PC-9 (cell line): Measurements from ENCODE around the gene SLC35F6. TPM values are rescaled to one million over a fixed set of nuclear protein-coding genes. Genes with fewer than 3 reads are reported as not detected.
"Not testable (repeated sequence)": the region's sequence is repeated elsewhere in the genome, so short reads cannot be mapped to it uniquely, and the experiment has no call there.

Experiments used
- BruUV-seq: library from RNA; stranded (reverse); fragments of 400-500 nt; replicated peaks from 2 replicates; lab custom pipeline; 2021; lab: Mats Ljungman, UMichigan
- CTCF ChIA-PET: fragments of 300-600 bp; sonication (Branson Sonifier 250); formaldehyde crosslinking; loops from one replicate; lab custom pipeline; 2022; ENCODE audit warnings: antibody characterized with exemption; lab: Charles Lee
- POLR2A ChIA-PET: fragments of 300-600 bp; sonication (Branson Sonifier 250); formaldehyde crosslinking; loops from one replicate; lab custom pipeline; 2022; ENCODE audit warnings: antibody characterized with exemption; ENCODE audit not compliant: unreplicated experiment; lab: Charles Lee
- DNase-seq, 2 experiments: peaks; one replicate each; pipeline versions ENCODE4 v3.0.0 to v3.0.0-alpha.2; 2015 to 2022; ENCODE audit warnings: mixed read lengths in 1 of 2
- H2AFZ ChIP-seq: fragments of 200-600 bp; sonication (generic); 2 replicates; pipeline ENCODE4 v1.8.1; 2017; ENCODE audit warnings: antibody characterized with exemption
- H3F3A ChIP-seq: fragments of 200-600 bp; sonication (generic); 2 replicates; pipeline ENCODE4 v1.8.1; 2017; ENCODE audit warnings: antibody characterized with exemption, mild to moderate bottlenecking, low read depth; ENCODE audit not compliant: insufficient read depth
- H3K27ac ChIP-seq: fragments of 200-600 bp; sonication (generic); 2 replicates; pipeline ENCODE4 v1.6.1; 2016; ENCODE audit warnings: mixed run types
- H3K27me3 ChIP-seq: fragments of 200-600 bp; sonication (generic); 2 replicates; pipeline ENCODE4 v1.6.1; 2016; ENCODE audit warnings: low read depth, mixed run types; ENCODE audit not compliant: insufficient read depth
- H3K36me3 ChIP-seq: fragments of 200-600 bp; sonication (generic); 2 replicates; pipeline ENCODE4 v1.6.1; 2016; ENCODE audit warnings: low read depth, mixed run types
- H3K4me1 ChIP-seq: fragments of 200-600 bp; sonication (generic); replicated peaks from 2 replicates; pipeline ENCODE4 v1.6.1; 2016; ENCODE audit warnings: mixed run types; ENCODE audit not compliant: insufficient read depth
- H3K4me2 ChIP-seq: fragments of 200-600 bp; sonication (generic); 2 replicates; pipeline ENCODE4 v1.6.1; 2017; ENCODE audit warnings: mixed run types
- H3K4me3 ChIP-seq: fragments of 200-600 bp; sonication (generic); 2 replicates; pipeline ENCODE4 v1.6.1; 2016; ENCODE audit warnings: mixed run types
- H3K79me2 ChIP-seq: fragments of 200-600 bp; sonication (generic); 2 replicates; pipeline ENCODE4 v1.6.1; 2017; ENCODE audit warnings: low read depth, mixed run types
- H3K9me2 ChIP-seq: fragments of 200-600 bp; sonication (generic); 2 replicates; pipeline ENCODE4 v1.8.1; 2017; ENCODE audit warnings: mild to moderate bottlenecking; ENCODE audit not compliant: insufficient read depth
- H3K9me3 ChIP-seq: fragments of 200-600 bp; sonication (generic); 2 replicates; pipeline ENCODE4 v1.8.1; 2016; ENCODE audit warnings: low read depth; ENCODE audit not compliant: insufficient read depth
- H4K20me1 ChIP-seq: fragments of 200-600 bp; sonication (generic); 2 replicates; pipeline ENCODE4 v1.8.1; 2017; ENCODE audit not compliant: insufficient read depth
- CTCF ChIP-seq: fragments of 200-600 bp; sonication (generic); conservative IDR thresholded peaks from 2 replicates; pipeline ENCODE4 v1.6.1; 2017; ENCODE audit warnings: mixed run types, antibody characterized with exemption, mild to moderate bottlenecking, moderate library complexity
- EZH2 ChIP-seq: fragments of 200-600 bp; sonication (generic); IDR thresholded peaks from 2 replicates; pipeline ENCODE4 v1.8.0; 2017; ENCODE audit warnings: antibody characterized with exemption, low read depth
- intact Hi-C: fragments of 100-400 bp; cut with micrococcal nuclease; formaldehyde crosslinking; loops from one replicate; pipeline ENCODE4 v1.10.0; 2022; ENCODE audit not compliant: unreplicated experiment
- total RNA-seq: library from RNA; stranded (reverse); gene quantifications from 2 replicates; pipeline ENCODE4 v1.2.3, GENCODE V29; 2021

Gene SLC35F6
- total RNA-seq, 1 experiment from 2014 or later = 39.1 TPM

DNA sequence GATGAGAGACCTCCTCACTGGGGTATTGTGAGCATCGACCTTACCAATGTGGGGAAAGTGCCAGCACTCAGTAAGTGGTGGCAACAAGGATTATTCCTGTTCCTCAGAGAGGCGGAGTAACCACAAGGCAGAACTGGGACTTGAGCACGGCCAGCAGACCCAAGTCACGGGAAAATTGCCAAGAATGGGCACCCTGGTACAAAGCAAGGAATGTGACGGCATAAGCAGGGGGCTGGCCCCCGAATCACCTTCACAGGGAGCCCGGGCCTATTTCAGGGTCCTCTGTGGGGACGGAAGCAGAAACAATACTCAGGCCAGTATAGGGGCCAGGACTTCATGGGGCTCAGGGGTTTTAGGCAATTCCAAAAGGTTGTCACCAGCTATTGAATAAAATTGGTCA, 47.2 kb downstream of the SLC35F6 start:
- no peak for TF ChIP-seq CTCF
- no peak for TF ChIP-seq EZH2
- Histone ChIP-seq H2AFZ (no peak overlapping the region), H3K27ac (no peak overlapping the region), H3K4me1 (no peaks in the 10 kb centered on the region), H4K20me1 (no peaks in the 10 kb centered on the region), H3K79me2 (no peaks in the 10 kb centered on the region), H3K9me2 (no peaks in the 10 kb centered on the region), H3K4me3 (no peak overlapping the region), H3K27me3 (peaks cover 8% of the 10 kb centered on the region; the same call in 1 of the 2 replicates), H3K9me3 (no peaks in the 10 kb centered on the region), H3F3A (peaks cover 3% of the 10 kb centered on the region; the same call in 1 of the 2 replicates), H3K36me3 (no peaks in the 10 kb centered on the region), H3K4me2 (no peak overlapping the region)
- no TSS peak for BruUV-seq
- ChIA-PET CTCF (interaction anchor here (0.6 kb wide), 1 partner anchor 13 kb away, joined by 3 read pairs; no protein-coding TSS in a partner anchor), POLR2A (no interaction called here)
- DNase-seq = no peak
- intact Hi-C loops = no loop called here

GRCh38 chr2:26811791-26812694, 48.0 kb downstream of the SLC35F6 start:
- Histone ChIP-seq H3K27ac (no peak overlapping the region), H3K4me3 (no peak overlapping the region), H3F3A (no peaks in the 10 kb centered on the region), H4K20me1 (no peaks in the 10 kb centered on the region), H3K36me3 (no peaks in the 10 kb centered on the region), H3K79me2 (no peaks in the 10 kb centered on the region), H2AFZ (no peak overlapping the region), H3K27me3 (peaks cover 8% of the 10 kb centered on the region; the same call in 1 of the 2 replicates), H3K9me3 (no peaks in the 10 kb centered on the region), H3K4me1 (no peaks in the 10 kb centered on the region), H3K9me2 (no peaks in the 10 kb centered on the region), H3K4me2 (no peak overlapping the region)
- no TSS peak for BruUV-seq
- ChIA-PET CTCF (no interaction called here), POLR2A (no interaction called here)
- intact Hi-C loops = no loop called here
- DNase-seq = no peak
- no peak for TF ChIP-seq EZH2
- TF ChIP-seq CTCF = no peak

- no TSS peak for BruUV-seq
- H4K20me1 ChIP-seq = no peaks in the 10 kb centered on the region
- H3K4me1 ChIP-seq = no peaks in the 10 kb centered on the region
- POLR2A ChIA-PET = interaction anchor here (0.8 kb wide), 1 partner anchor 271 kb away, joined by 8 read pairs; no protein-coding TSS in a partner anchor
- no peaks in the 10 kb centered on the region for H3K36me3 ChIP-seq
- H3K9me2 ChIP-seq = no peaks in the 10 kb centered on the region
- CTCF ChIA-PET = no interaction called here
- intact Hi-C loops = no loop called here
- no peaks in the 10 kb centered on the region for H3K9me3 ChIP-seq
- no peaks in the 10 kb centered on the region for H3K79me2 ChIP-seq
- no peak for TF ChIP-seq EZH2
- TF ChIP-seq CTCF = no peak
- no peak overlapping the region for H3K4me2 ChIP-seq
- DNase-seq = no peak
- H3K4me3 ChIP-seq = no peak overlapping the region
- H2AFZ ChIP-seq = no peak overlapping the region
- H3K27ac ChIP-seq = no peak overlapping the region
- no peaks in the 10 kb centered on the region for H3F3A ChIP-seq
- H3K27me3 ChIP-seq = peaks cover 8% of the 10 kb centered on the region; the same call in 1 of the 2 replicates
Measured at GRCh38 chr2:26812731-26813130, 48.6 kb downstream of the SLC35F6 start.

DNA sequence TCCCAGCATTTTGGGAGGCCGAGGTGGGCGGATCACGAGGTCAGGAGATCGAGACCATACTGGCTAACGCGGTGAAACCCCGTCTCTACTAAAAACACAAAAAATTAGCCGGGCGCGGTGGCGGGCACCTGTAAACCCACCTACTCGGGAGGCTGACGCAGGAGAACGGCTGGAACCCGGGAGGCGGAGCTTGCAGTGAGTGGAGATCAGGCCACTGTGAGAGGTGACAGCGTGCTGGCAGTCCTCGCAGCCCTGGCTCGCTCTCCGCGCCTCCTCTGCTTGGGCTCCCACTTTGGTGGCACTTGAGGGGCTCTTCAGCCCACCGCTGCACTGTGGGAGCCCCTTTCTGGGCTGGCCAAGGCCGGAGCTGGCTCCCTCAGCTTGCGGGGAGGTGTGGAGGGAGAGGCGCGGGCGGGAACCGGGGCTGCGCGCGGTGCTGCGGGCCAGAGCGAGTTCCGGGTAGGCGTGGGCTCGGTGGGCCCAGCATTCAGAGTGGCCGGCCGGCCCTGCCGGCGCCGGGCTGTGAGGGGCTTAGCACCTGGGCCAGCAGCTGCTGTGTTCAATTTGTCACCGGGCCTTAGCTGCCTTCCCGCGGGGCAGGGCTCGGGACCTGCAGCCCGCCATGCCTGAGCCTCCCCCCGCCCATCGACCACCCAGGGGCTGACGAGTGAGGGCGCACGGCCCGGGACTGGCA, 50.1 kb downstream of the SLC35F6 start:
- H3K79me2 ChIP-seq, intact Hi-C loops, H3K36me3 ChIP-seq, H3K9me2 ChIP-seq, H3K9me3 ChIP-seq, H4K20me1 ChIP-seq, DNase-seq, POLR2A ChIA-PET, H3K27ac ChIP-seq, H3K4me1 ChIP-seq, H3K4me3 ChIP-seq, BruUV-seq, H2AFZ ChIP-seq, H3K27me3 ChIP-seq, CTCF ChIA-PET, H3F3A ChIP-seq, H3K4me2 ChIP-seq: not testable (repeated sequence)
